ENCODE measurements around the gene YAF2. TPM values are rescaled to one million over a fixed set of nuclear protein-coding genes. Genes with fewer than 3 reads are reported as not detected.

YAF2 gene
- total and polyA plus RNA-seq, 2 of the 13 experiments (the other 11 are each of a cell fraction or from before 2014, with no cell fraction given) = 8.4 to 11.7 TPM

DNA sequence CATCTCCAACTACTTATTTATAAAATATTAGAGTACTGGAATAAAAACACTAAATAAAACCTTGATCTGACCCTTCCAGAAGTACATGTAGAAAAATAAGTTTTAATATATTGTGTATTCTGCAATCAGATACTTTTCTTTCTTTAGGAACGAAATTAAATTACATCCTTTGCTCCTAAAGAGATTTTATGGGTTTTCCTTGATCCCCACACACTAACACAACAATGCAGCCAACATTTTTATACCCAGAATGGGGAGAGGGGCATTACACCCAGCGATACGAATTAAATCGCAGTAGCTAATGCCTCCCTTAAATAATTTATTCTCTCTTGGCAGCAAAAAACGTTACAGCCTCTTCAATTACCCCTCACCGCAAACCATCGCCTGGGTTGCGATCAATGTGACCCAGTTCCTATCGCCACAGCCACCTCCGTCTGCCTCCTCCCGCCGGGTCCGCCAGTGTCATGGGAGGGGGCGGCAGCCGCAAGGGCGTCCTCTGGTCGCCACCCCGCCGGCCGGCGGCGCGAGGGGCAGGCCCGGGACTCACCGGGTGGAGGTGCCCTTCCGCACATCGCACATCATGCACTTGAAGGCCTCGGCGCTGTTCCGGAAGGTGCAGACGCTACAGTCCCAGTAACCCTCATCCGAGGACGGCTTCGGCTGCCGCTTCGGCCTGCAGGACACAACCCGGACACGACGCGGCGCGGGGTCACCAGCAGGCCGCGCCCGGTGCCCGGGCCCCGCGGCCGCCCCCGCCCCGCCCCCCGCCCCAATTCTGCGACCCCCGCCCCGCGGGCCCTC is 796 bp downstream of the YAF2 start (continued):
- TF ChIP-seq SYNCRIP (IDR thresholded peaks at IDR 0.05; ENCODE audit: insufficient read depth, low read depth, low read length) (no peak), ZBED4 (CRISPR knock-in tag; IDR thresholded peaks at IDR 0.05; ENCODE audit: borderline replicate concordance) (0 out of 2 replicates have a peak, but pooled peaks have one; percentile 18), ZNF431 (CRISPR knock-in tag; IDR thresholded peaks at IDR 0.05; ENCODE audit: borderline replicate concordance, low read depth) (no peak), ZBTB49 (CRISPR knock-in tag; IDR thresholded peaks at IDR 0.05; ENCODE audit: borderline replicate concordance) (peak; percentile 57; the same call in 1 of the 2 replicates), KAT7 (CRISPR knock-in tag; IDR thresholded peaks at IDR 0.05; ENCODE audit: borderline replicate concordance) (peak; percentile 87), ZNF501 (CRISPR knock-in tag; IDR thresholded peaks at IDR 0.05) (0 out of 2 replicates have a peak, but pooled peaks have one; percentile 33), ZSCAN25 (CRISPR knock-in tag; IDR thresholded peaks at IDR 0.05) (no peak; the same call in 1 of the 2 replicates), EZH2 (conservative IDR thresholded peaks at IDR 0.05; ENCODE audit: low read depth, low read length) (no peak), ARNT2 (CRISPR knock-in tag; IDR thresholded peaks at IDR 0.05; ENCODE audit: low read depth) (peak; percentile 59; the same call in 1 of the 2 replicates), PLSCR1 (CRISPR knock-in tag; IDR thresholded peaks at IDR 0.05; ENCODE audit: borderline replicate concordance) (no peak), ZNF350 (CRISPR knock-in tag; IDR thresholded peaks at IDR 0.05; ENCODE audit: borderline replicate concordance, low read depth) (no peak), CHD4 (IDR thresholded peaks at IDR 0.05; ENCODE audit: borderline replicate concordance, low read length) (no peak), ZNF232 (CRISPR knock-in tag; IDR thresholded peaks at IDR 0.05; ENCODE audit: borderline replicate concordance) (no peak), ZNF12 (CRISPR knock-in tag; IDR thresholded peaks at IDR 0.05) (no peak), KMT2A (CRISPR knock-in tag; IDR thresholded peaks at IDR 0.05) (peak; percentile 94), KLF11 (CRISPR knock-in tag; IDR thresholded peaks at IDR 0.05) (no peak), TMF1 (CRISPR knock-in tag; IDR thresholded peaks at IDR 0.05; ENCODE audit: low read depth) (no peak), JUNB (CRISPR knock-in tag; IDR thresholded peaks at IDR 0.05; ENCODE audit: borderline replicate concordance) (no peak), ZNF337 (CRISPR knock-in tag; IDR thresholded peaks at IDR 0.05; ENCODE audit: borderline replicate concordance, low read depth) (no peak), NR2F6 (IDR thresholded peaks at IDR 0.05) (no peak), NR2F6 (CRISPR knock-in tag; IDR thresholded peaks at IDR 0.05) (peak; percentile 26; the same call in 1 of the 2 replicates), NFIB (CRISPR knock-in tag; IDR thresholded peaks at IDR 0.05; ENCODE audit: borderline replicate concordance) (no peak)
- TF ChIP-seq, protein P1, sequence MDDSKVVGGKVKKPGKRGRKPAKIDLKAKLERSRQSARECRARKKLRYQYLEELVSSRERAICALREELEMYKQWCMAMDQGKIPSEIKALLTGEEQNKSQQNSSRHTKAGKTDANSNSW (CRISPR knock-in tag; IDR thresholded peaks at IDR 0.05; ENCODE audit: borderline replicate concordance) = no peak

Data from HepG2 (cell line).